Sigmoid colon (tissue), 7 donors: Measurements from ENCODE around the gene ARAF. TPM values are rescaled to one million over a fixed set of nuclear protein-coding genes. Genes with fewer than 3 reads are reported as not detected.
A peak's percentile ranks its signal among the peaks of the same experiment; 100 is the strongest.
"Not testable (repeated sequence)": the region's sequence is repeated elsewhere in the genome, so short reads cannot be mapped to it uniquely, and the experiment has no call there.

Source experiments
- DNase-seq: peaks from one replicate; pipeline ENCODE4 v3.0.0-alpha.2; 2019
- H3K27ac ChIP-seq, 4 donors: fragments of 200-600 bp; sonication (generic); one replicate each; pipeline ENCODE4 v1.5.1; 2016 to 2019; ENCODE audit warnings: mild to moderate bottlenecking in 1 of 4
- H3K27me3 ChIP-seq, 3 donors: fragments of 200-600 bp; sonication (generic); one replicate each; pipeline ENCODE4 v1.5.1; 2019; ENCODE audit warnings: mild to moderate bottlenecking in 1 of 3
- H3K36me3 ChIP-seq, 4 donors: fragments of 200-600 bp; sonication (generic); one replicate each; pipeline ENCODE4 v1.5.1; 2016 to 2019
- H3K4me1 ChIP-seq, 4 donors: fragments of 200-600 bp; sonication (generic); one replicate each; pipeline ENCODE4 v1.5.1; 2017 to 2019
- H3K4me3 ChIP-seq, 4 donors: fragments of 200-600 bp; sonication (generic); one replicate each; pipeline ENCODE4 v1.5.1; 2017 to 2019; ENCODE audit warnings: mild to moderate bottlenecking in 2 of 4, moderate library complexity in 1 of 4
- H3K9me3 ChIP-seq, 4 donors: fragments of 200-600 bp in 3 of 4; sonication (generic) in 3 of 4; one replicate each; pipeline versions ENCODE4 v1.5.1 to v1.6.1; 2013 to 2019
- CTCF ChIP-seq, 4 experiments: fragments of 450-650 bp in 3 of 4; fragments of 200-600 bp in 1 of 4; IDR thresholded peaks; one replicate each; pipeline ENCODE4 v1.5.1; 2016 to 2019; ENCODE audit warnings: antibody characterized with exemption in 4 of 4, mild to moderate bottlenecking in 3 of 4, moderate library complexity in 2 of 4
- EP300 ChIP-seq, 4 donors: sonication (generic); formaldehyde crosslinking; IDR thresholded peaks; one replicate each; pipeline ENCODE4 v1.6.1; 2017; ENCODE audit warnings: antibody characterized with exemption in 4 of 4
- POLR2A ChIP-seq, 2 donors: fragments of 450-650 bp; IDR thresholded peaks; one replicate each; pipeline ENCODE4 v1.6.1; 2016; ENCODE audit warnings: antibody characterized with exemption in 2 of 2, mild to moderate bottlenecking in 2 of 2, moderate library complexity in 2 of 2
- POLR2AphosphoS5 ChIP-seq, 4 donors: sonication (generic); formaldehyde crosslinking; IDR thresholded peaks; one replicate each; pipeline ENCODE4 v1.6.1; 2017; ENCODE audit warnings: antibody characterized with exemption in 4 of 4
- WGBS, 2 donors: extraction: QIAGEN DNeasy Blood & Tissue Kit; methylation state at CpG; one replicate each; pipeline ENCODE4 v1.1.7; 2013; 5-methylcytosine and 5-hydroxymethylcytosine counted together
- intact Hi-C: fragments of 100-400 bp; cut with DNase I; formaldehyde crosslinking; loops from one replicate; pipeline ENCODE4 v1.15.1; 2023
- polyA plus RNA-seq, 3 donors: library from polyadenylated mRNA; stranded (reverse); fragments of 200-250 nt; gene quantifications; one replicate each; pipeline ENCODE4 v1.2.3, GENCODE V29; 2013
- total RNA-seq, 4 donors: library from RNA; depleted of rRNA; stranded (reverse); fragments of >200 nt; gene quantifications; one replicate each; pipeline ENCODE4 v1.1.0, GENCODE V29; 2016
- donor health status: healthy with polysubstance abuse.
- donor health status: Bipolar disorder and iron deficiency.
- donor health status: healthy.

ARAF gene
- total RNA-seq: 10 to 100 TPM; 25.7 to 30.3 (median 28.0) TPM
- 10 to 100 TPM; 34.9 to 57.8 (median 48.0) TPM for polyA plus RNA-seq

- H3K4me3 ChIP-seq: peak within 1 kb of the TSS; percentile 61 to 74 (median 61)
- WGBS, 2 donors: 1% methylated on average over 59 of the region's 59 CpGs
- no peaks in the 10 kb centered on the region for H3K9me3 ChIP-seq
- peaks cover 0 to 15% (median 11%) of the 10 kb centered on the region in 4 donors for H3K4me1 ChIP-seq
- TF ChIP-seq POLR2A (IDR thresholded peaks at IDR 0.05) (no peak), POLR2AphosphoS5 (IDR thresholded peaks at IDR 0.05) (peak in 3 of 4 donors; percentile 15 to 72 (median 72)), CTCF (IDR thresholded peaks at IDR 0.05) (no peak), EP300 (IDR thresholded peaks at IDR 0.05) (no peak)
- peaks cover 0 to 3% (median 0%) of the 10 kb centered on the region in 3 donors for H3K27me3 ChIP-seq
- peaks cover 0 to 23% (median 0%) of the 10 kb centered on the region in 4 donors for H3K36me3 ChIP-seq
- DNase-seq: peak; percentile 99
- intact Hi-C loops: loop anchor here (2.0 to 5.0 kb wide), 2 partner anchors 60 to 86 kb away; no protein-coding TSS in a partner anchor
- peak within 1 kb of the TSS; percentile 89 to 95 (median 92) for H3K27ac ChIP-seq
Observed at GRCh38 chrX:47560934-47561658, at the start of gene ARAF. Gene ARAF (plus strand): TSS chrX:47561205. CDS start chrX:47562968, 1,763 bp downstream.

GRCh38 chrX:47512383-47512782 is 48.6 kb upstream of the ARAF start:
- H3K9me3 ChIP-seq, H3K4me3 ChIP-seq, H3K27me3 ChIP-seq, intact Hi-C loops, DNase-seq, H3K36me3 ChIP-seq, H3K4me1 ChIP-seq, H3K27ac ChIP-seq: not testable (repeated sequence)
- 66 to 88% methylated on average over 4 of the region's 6 CpGs for WGBS, 2 donors

- H3K36me3 ChIP-seq, H3K27ac ChIP-seq, H3K27me3 ChIP-seq, H3K4me1 ChIP-seq, intact Hi-C loops, DNase-seq, H3K9me3 ChIP-seq: not testable (repeated sequence)
- WGBS, 2 donors: 3 to 4% methylated on average over 46 to 47 of the region's 70 CpGs
- peak overlapping the region in 3 of 4 donors; percentile 33 to 40 (median 35) for H3K4me3 ChIP-seq
Observed at GRCh38 chrX:47513034-47513965, 47.7 kb upstream of the ARAF start.

- no peak overlapping the region for H3K27ac ChIP-seq
- intact Hi-C loops: no loop called here
- no peaks in the 10 kb centered on the region for H3K27me3 ChIP-seq
- no peak for TF ChIP-seq CTCF (IDR thresholded peaks at IDR 0.05)
- no peak for TF ChIP-seq EP300 (IDR thresholded peaks at IDR 0.05)
- TF ChIP-seq POLR2A (IDR thresholded peaks at IDR 0.05): no peak
- no peak for TF ChIP-seq POLR2AphosphoS5 (IDR thresholded peaks at IDR 0.05)
- H3K4me1 ChIP-seq: no peaks in the 10 kb centered on the region
- 62 to 81% methylated on average over 7 of the region's 7 CpGs for WGBS, 2 donors
- H3K9me3 ChIP-seq: no peaks in the 10 kb centered on the region
- H3K4me3 ChIP-seq: no peak overlapping the region
- no peaks in the 10 kb centered on the region for H3K36me3 ChIP-seq
- no peak for DNase-seq
Observed at GRCh38 chrX:47514533-47515235, 46.3 kb upstream of the ARAF start.

GRCh38 chrX:47515941-47516665 is 44.9 kb upstream of the ARAF start:
- DNase-seq: no peak
- no peak for TF ChIP-seq POLR2A (IDR thresholded peaks at IDR 0.05)
- no peak for TF ChIP-seq CTCF (IDR thresholded peaks at IDR 0.05)
- Histone ChIP-seq H3K9me3 (no peaks in the 10 kb centered on the region), H3K27me3 (no peaks in the 10 kb centered on the region), H3K27ac (no peak overlapping the region), H3K4me3 (no peak overlapping the region), H3K4me1 (no peaks in the 10 kb centered on the region), H3K36me3 (no peaks in the 10 kb centered on the region)
- intact Hi-C loops: no loop called here
- 88 to 93% methylated on average over 8 of the region's 8 CpGs for WGBS, 2 donors
